ENCODE data around the gene GCNT2.

The GCNT2 gene

DNA sequence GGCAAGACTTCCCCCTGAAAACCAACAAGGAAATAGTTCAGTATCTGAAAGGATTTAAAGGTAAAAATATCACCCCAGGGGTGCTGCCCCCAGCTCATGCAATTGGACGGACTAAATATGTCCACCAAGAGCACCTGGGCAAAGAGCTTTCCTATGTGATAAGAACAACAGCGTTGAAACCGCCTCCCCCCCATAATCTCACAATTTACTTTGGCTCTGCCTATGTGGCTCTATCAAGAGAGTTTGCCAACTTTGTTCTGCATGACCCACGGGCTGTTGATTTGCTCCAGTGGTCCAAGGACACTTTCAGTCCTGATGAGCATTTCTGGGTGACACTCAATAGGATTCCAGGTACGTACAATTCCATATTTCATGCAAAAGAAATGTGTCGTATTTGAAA, 35.8 kb downstream of the GCNT2 start:
- no peak for TF ChIP-seq CTCF (IDR thresholded peaks at IDR 0.05; ENCODE audit: low read depth, low read length, missing control alignments)
- no peak overlapping the region for H3K4me3 ChIP-seq (ENCODE audit: low read depth, low read length)
- DNase-seq (ENCODE audit: low read depth) = no peak

GRCh38 chr6:10557913-10558312, 36.8 kb downstream of the GCNT2 start:
- no peak for DNase-seq (ENCODE audit: low read depth)
- H3K4me3 ChIP-seq (ENCODE audit: low read depth, low read length) = no peak overlapping the region
- TF ChIP-seq CTCF (IDR thresholded peaks at IDR 0.05; ENCODE audit: low read depth, low read length, missing control alignments) = no peak

GRCh38 chr6:10558565-10558964, 37.4 kb downstream of the GCNT2 start:
- H3K4me3 ChIP-seq (ENCODE audit: low read depth, low read length) = no peak overlapping the region
- no peak for TF ChIP-seq CTCF (IDR thresholded peaks at IDR 0.05; ENCODE audit: low read depth, low read length, missing control alignments)
- no peak for DNase-seq (ENCODE audit: low read depth)

DNA sequence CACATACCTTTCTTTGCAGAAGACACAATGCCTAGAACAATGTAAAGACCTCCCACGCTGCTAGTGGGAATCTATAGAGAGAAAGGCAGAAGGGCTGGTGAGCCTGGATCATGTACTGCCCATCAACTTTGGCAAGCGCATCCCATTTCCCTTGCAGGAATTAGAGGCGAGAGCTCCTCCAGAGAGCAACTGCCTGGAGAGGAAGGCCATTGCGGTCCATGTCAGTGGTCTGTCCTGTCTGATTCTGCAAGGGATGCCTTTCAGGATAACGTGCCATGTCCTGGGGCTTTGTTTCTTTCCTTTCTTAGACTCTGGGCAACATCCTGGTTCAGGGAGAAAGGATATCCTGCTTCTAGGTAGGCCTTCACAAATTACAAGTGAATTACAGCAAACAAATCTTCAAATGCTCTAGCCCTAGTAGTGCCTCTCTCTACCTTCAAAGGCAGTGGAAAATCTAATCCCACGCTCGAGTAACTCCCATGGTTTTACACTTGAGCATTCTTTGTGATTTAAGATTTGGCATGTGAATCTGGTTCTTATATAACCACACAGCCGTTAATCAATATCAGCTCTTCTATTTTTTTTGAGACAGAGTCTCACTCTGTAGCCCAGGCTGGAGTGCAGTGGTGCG, 38.5 kb downstream of the GCNT2 start:
- DNase-seq (ENCODE audit: low read depth) = no peak
- no peak for TF ChIP-seq CTCF (IDR thresholded peaks at IDR 0.05; ENCODE audit: low read depth, low read length, missing control alignments)
- no peak overlapping the region for H3K4me3 ChIP-seq (ENCODE audit: low read depth, low read length)

GRCh38 chr6:10561611-10562199, 40.6 kb downstream of the GCNT2 start:
- H3K4me3 ChIP-seq (ENCODE audit: low read depth, low read length) = no peak overlapping the region
- TF ChIP-seq CTCF (IDR thresholded peaks at IDR 0.05; ENCODE audit: low read depth, low read length, missing control alignments) = no peak
- DNase-seq (ENCODE audit: low read depth) = no peak

DNA sequence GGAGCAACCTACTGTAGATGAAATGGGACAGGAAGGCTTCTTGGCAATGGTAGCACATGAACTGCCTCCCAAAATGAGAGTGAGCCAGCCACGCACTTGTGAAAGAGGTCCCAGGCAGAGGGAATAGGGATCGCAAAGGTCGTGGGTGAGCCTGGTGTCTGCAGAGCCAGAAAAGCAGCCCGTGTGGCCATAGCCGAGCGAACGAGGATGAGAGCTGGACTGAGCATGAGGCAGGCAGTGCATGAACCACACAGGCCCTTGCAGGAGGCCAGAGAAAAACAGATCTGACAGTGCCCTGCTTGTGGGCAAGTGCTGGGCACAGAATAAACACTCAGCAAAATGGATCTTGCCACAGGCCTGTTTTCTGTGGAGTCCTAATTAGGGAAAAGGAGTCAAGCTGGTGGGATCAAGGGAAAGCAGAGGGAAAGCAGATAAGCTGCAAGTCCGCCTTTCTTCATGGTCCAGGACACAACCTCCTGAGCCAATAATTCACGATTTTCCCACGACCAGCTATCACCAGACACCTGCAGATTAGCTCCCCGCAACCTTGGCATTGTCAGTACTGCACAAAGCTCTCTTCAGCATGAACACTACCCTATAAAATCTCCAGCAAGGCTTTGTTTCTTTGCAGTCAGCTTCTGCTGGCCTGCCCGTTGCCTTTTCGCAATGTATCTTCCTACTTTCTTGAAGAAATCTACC, 44.0 kb downstream of the GCNT2 start:
- no peak for DNase-seq (ENCODE audit: low read depth)
- TF ChIP-seq CTCF (IDR thresholded peaks at IDR 0.05; ENCODE audit: low read depth, low read length, missing control alignments) = no peak
- no peak overlapping the region for H3K4me3 ChIP-seq (ENCODE audit: low read depth, low read length)

Measured in GM12864 (cell line).